HG02678 (cell line): ENCODE results near the gene TSPAN13.

Experiments used
- ATAC-seq: cut with Tn5 transposase; IDR thresholded peaks from one replicate; pipeline ENCODE4 v1.9.1; 2021; ENCODE audit warnings: mild to moderate bottlenecking, moderate library complexity; ENCODE audit not compliant: unreplicated experiment

Gene TSPAN13

DNA sequence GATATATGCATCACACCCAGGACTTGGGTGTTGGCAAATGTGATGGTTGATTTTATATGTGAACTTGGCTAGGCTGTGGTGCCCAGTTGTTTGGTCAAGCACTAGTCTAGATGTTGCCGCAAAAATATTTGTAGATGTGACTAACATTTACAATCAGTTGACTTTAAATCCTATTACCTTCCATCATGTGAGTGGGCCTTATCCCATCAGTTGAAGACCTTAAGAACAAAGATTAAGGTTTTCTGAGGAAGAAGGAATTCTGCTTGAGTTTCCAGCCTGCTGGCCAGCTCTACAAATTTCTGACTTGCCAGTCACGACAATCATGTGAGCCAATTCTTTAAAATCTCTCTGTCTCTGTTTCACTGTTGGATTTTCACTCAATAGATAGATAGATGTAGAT, 20.3 kb downstream of the TSPAN13 start:
- ATAC-seq, result no peak

DNA sequence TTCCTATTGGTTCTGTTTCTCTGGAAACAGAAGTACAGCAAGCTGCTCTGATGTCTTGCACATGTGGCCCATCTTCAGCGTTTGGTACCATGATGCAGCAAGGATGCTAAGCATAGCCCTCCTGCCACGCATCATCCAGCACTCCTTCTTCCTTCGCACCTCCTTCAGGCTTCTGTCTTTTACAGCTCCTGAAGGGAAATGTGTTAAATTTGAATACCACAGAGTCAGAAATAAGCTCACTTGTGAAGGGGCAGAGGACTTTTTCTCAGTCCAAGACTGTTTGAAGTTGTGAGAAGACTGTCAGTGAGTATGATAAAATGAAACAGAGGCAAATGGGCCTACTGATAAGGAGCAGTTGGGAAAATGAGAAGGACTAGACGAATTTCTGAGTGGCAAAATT, 20.7 kb downstream of the TSPAN13 start:
- no peak for ATAC-seq

DNA sequence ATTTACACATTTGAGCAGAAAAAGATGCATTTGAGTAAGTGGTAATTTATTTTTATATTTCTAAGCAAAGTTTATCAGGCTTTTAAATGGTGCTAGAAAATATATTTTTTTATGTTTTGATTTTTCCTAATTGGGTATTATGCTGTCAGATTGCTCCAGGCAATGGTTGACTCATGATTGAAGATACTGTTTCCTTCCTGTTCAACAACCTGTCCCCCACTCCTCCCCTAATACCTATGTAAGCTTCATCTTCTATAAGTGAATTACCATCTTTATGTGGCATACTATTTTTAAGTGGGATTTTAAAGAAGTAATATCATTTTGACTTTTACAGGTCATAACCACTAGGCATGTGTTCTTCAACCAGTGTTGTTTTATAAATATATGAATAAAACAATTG, 21.4 kb downstream of the TSPAN13 start:
- ATAC-seq, result no peak

DNA sequence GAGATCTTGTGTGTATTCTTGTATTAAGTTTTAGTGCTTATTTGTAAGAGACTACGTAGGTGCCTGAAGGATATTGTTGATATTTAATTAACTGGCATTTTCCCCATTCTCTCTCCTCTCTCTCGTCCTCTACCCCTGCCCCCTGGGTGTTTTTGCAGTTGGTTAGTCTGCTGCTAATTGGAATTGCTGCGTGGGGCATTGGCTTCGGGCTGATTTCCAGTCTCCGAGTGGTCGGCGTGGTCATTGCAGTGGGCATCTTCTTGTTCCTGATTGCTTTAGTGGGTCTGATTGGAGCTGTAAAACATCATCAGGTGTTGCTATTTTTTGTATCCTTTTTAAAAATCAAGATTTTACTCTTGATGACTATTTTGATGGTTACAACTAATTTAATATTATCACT, 22.5 kb downstream of the TSPAN13 start:
- ATAC-seq, result no peak

DNA sequence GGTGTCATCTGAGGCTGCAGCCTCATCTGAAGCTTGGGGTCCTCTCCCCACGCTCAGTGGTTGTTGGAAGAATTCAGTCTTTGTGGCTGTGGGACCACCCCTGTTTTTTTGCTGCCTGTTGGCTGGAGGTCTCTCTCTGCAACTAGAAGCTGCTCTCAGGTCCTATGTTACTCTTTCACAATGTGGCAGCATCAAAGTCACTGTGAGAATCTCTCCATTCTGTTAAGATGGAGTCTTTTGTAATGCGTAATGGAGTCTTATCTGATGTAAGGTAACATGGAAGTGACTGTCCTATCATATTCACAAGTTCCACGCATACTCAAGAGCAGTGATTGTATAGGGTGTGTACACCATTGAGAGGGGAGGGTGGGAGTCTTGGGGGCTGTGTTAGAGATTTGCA, 24.9 kb downstream of the TSPAN13 start:
- no peak for ATAC-seq

DNA sequence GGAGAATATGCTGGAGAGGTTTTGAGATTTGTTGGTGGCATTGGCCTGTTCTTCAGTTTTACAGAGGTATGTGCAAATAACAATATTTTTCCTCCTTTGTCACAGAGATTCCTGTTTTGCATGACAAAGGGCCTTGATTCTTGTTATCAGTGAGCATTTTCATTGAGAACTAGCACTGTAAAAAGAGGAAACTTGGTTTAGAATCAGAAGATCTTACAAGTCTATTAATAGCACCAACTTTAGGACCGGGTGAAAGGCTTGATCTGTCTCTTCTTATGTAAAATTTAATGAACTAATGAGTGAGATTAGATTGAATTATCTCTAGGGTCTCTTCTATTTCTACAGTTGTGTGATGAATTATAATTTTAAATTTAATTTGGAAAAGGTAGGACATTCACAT, 25.5 kb downstream of the TSPAN13 start:
- no peak for ATAC-seq

DNA sequence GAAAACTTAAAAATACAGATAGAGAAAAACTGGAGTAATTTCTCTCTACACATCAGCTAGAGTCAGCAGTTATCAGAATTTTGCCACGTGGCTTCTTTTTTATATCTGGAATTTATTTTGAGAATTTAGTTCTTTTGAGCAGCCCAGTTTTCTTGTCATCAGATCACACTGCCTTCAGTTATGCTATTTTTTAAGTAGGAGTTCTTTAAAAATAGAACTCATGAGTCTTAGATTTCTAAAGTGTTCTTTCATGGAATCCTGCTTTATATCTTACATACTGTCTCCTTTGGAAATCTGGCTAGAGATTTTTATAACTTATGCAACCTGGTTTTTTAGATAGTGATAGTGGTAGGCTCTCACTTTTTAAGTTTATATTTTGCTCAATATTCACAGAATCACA, 27.0 kb downstream of the TSPAN13 start:
- no peak for ATAC-seq

DNA sequence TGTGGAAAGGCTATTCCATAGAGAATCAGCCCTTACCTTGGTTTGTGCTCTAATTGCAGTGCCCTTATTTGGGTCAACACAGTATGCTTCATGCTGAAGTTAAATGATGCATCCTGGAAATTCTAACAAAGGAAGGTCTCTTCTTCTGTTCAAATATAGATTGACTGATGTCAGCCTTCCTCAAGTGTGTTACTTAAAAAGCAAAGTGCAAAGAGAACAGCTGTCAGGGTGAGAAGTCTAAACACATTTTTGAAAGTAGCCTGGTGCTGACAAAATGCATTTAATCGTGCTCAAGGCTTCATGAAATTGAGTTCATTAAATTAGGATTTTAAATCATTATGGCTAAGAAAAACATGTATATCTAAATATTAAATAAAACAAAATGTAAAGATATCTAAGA, 31.8 kb downstream of the TSPAN13 start:
- ATAC-seq, result no peak

DNA sequence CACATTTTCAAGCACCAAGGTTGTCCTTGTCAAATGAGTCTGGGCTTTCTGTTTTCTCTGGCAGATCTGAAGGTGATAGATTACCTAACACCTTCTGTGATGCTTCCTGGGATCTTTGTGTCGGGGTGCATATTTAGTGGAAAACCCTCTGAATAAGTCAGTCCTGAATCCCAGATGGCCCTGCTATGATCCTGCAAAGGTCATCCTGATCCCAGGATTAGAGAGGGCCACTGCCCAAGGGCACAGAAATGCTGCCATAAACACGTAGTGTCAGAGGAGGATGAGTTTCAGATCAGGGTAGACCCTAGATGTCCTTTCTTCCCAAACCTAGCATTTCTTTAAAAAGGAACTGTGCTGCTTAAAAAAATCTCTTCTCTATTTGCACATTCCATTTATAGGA, 32.3 kb downstream of the TSPAN13 start:
- no peak for ATAC-seq

DNA sequence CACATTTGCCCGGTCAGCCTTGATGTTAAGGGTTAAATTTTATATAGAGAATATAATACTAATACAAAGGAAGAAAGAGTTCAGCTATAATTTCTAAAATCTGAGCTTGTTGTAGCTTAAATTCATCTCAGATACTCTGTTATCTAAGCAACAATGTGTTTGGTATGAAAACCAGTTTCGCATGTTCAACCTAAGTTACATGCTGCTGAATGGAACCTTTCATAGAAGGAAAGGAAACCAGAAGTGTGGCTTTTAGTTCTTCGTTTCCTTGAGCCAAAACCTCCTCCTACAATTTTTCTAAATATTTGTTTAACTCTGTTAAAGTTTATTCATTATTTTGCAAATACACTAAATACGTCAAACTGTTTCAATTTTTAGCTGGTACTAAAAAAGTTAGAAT, 32.7 kb downstream of the TSPAN13 start:
- ATAC-seq, result no peak

DNA sequence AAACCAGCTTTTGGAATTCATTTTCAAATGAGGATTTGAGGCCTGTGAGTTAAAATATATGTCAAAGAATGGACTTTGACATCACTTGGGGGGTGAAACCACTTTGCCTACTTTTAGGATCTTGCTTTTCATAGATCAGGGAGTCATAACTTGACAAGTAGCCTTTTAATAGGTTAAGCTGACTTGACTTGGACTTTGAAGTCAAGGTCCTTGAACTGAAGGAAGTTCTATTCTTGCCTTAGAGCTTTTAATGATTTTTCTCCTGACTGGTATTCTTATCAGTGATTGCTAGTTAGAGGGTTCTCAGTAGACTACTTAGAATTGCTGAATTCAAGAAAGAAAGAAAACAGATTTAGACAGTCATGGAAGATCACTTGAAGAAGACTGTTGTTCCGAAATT, 33.6 kb downstream of the TSPAN13 start:
- ATAC-seq, result no peak

DNA sequence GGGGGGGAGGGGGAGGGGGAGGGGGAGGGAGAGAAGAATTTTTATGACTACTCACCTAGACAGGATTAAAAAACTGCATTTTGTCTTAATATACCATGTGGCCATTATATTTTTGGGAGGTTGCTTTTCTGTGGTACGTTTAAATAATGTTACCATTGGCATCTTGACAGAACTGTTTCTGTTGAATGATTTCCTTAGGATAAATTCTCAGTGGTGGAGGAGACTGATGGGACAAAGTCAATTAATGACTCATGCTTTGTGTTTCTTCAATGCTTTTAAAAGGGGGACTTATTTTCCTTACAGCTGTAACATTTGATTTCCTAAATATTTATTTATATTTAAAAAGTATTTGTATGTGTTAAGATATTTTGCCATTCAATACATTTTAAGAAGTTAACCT, 37.5 kb downstream of the TSPAN13 start:
- no peak for ATAC-seq

DNA sequence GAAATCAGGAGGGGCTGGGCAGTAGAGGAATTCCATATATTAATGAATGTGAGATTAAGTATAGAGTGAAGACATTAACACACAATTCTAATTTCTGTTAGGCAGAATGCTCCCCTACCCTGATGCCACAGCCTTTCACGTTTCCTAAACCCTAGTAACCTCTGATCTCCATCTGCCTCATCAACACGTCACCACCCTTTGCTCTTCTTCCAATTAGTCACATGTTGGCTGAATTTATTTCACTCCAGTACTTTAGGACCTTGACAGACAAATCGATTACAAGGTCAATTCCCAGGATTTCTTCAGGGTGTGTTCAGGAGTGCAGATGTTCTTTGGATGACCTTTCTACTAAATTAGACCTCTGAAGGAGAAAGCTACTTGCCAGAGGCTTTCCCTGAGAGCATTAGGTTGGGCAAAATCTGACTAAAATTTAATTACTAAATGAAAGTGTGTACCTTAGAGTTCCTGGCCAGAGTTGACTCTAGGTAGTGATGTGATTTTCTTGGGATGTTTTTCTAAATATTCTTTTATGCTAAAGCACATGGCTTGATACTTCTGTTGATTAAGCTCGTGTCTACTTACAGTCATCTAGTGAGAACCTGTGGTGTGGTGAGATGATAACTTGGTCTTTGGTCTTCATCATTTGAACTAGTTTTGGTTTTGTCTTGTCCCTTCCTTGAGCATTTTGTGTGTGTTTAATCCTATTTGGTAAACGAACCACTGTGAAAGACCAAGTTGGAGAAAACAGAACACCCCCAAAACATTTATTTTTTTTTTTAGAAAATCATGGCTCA, 38.5 kb downstream of the TSPAN13 start:
- no peak for ATAC-seq

DNA sequence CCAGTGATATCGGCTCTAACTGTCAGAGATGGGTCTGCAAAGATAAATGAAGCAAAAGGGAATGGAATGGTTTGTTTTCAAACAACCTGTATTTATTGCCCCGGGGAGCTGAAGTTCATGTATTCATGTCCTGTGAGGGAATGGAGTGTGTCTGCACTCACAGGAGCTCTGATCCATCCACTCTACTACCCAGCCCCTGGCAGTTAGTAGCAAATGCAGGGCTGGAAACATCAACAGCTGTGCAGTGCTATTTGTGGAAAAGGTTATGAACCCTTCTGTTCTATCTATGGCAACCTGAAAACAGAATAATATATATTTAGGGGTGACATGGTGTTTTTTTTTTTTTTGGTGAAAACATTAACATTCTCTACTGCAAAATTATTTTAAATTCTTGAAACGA, 41.4 kb downstream of the TSPAN13 start:
- ATAC-seq, result no peak

DNA sequence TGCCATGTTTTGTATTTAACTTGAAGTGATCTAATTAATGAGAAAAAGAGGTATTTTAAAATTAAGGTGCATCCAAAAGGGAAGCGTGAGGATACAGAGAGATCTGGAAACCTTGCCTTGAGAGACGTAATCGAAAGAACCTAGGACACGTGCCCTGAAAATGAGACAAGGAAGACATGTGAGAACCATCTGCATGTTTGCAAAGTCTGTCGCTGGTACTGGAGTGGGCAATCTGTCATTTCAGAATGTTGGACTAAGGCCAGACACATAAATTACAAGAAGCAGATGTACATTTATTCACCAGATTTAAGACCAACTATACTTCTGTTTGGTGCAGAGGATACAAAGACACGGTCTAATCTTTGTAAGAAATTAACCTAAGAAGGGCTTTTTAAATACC, 42.1 kb downstream of the TSPAN13 start:
- ATAC-seq, result no peak

DNA sequence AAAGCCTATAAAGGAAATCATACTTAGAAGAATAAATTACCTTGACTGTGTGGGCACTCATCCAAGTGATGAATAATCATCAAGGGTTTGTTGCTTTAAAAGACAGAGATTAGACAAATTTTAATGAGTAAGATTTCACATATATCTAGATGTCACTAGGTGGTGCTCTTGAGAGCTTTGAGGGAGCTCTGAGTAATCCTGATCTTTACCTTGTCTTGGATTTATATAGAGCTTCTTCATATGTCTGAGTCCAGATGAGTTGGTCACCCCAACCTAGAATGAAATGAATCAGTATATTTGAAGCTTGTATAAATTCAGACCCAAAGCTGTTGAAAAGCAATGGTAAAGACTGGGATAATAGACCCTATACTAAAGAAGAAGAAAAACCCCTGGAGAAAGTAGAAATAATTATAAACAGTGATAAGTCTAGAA, 47.6 kb downstream of the TSPAN13 start:
- peak; percentile 75 for ATAC-seq

DNA sequence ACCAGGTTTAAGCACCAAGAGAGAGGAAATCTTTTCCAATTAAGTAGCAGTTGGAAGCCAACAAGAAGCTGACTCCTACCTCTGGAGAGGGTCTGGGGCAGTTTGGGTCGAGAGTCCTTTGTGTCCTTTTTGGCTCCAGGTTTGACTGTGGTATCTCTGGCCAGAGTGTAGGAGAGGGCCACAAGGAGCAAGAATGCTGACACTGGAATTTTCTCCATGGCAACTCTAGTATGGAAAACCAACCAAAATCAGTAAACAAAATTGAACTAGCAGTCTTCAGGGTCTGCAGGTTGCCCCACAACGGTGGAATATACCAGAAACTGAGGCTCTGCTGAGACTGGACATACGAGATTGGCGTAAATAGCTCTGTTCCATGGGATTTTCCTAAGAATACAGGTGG, 48.0 kb downstream of the TSPAN13 start:
- no peak for ATAC-seq

DNA sequence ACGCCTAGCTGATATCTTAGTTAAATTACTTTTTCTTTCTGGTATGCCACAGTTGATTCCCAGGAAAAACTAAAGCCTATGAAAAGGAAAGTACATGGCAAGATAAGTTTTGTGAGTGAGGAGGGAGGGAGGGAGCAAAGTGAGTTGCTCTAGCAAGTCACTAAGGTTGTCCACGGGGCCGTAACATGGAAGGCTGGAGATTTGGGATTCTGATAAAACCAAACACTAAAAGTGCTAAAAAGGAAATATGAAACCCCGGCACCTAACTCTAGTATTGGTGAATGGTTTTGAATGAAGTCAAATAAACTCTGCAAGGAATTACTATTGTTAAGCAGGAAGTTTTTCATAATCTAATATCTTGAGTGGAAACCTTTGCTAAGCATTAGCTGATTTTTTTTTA, 49.6 kb downstream of the TSPAN13 start:
- ATAC-seq, result no peak

DNA sequence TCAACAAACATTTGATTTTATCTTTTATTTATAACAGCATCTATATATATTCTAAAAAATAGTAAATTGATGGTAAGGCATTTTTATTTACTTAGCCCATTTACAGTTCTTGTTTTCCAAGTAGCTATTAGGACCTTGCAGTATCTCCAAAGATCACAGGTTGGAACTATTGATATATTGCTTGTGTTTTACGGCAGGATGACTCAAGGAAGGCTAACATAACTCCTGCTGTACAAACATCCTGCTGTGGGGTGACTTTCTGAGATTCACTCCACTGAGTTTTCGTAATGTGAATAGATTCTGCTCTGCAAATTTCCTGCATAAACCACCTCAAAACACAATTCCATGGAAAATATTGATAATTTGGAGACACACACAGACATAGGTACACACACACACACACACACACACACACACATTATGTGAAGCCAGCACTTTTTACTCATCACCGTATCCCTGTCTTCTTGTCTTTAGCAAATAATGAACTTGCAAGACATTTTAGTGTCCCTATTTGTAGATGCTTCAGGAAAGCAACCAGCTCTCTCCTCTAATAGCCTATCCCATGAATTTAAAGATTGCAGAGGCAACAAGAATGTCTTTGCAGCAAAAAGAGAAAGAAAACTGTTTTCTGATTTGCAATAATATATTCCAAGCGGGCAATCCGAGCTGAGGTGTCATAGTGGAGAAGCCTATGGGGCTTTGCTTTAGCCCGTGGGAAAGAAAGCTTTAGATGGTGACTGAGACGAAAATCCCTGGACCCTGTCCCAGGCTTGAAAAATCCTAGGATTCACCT, 50.5 kb downstream of the TSPAN13 start:
- ATAC-seq, result no peak

DNA sequence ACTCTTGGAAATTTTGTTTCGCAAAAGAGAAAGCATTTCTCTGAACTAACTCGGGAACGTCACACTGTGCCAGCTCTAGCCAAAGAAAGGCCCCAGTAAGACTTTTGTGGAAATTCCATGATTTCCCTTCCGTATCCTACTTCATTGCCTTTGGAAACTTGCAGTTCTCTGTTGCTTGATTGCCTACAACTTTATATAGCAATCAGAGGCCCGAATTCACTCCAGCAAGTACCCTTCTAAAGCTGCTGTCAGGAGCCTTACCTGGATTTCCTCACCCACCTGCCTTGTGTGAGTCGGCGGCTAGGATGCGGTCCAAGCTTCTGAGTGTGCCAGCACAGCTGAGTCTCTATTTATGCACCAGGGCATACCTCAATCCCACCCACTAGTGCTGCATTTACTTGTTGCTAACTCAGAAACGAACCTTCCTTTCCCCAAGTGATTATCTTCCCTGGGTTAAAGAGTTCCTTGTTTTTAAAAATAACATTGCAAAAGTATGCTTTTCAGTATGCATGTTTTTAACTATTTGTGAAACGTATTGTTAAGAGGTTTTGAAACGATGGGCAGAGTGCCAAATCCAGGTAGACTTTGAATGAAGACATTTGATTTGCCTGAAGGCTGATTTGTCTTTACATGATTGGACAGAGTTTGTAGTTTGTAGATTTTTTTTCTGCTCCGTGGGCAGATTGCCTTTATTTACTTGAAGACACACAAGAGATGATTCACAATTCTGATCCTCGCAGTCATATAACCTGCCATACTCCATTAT, 51.3 kb downstream of the TSPAN13 start, which contains the start of gene AGR2:
TSS of gene AGR2 (minus strand) at position 326 of the 766 bp plus-strand sequence. CDS start 3,203 bp downstream, outside the sequence.
- no peak for ATAC-seq

DNA sequence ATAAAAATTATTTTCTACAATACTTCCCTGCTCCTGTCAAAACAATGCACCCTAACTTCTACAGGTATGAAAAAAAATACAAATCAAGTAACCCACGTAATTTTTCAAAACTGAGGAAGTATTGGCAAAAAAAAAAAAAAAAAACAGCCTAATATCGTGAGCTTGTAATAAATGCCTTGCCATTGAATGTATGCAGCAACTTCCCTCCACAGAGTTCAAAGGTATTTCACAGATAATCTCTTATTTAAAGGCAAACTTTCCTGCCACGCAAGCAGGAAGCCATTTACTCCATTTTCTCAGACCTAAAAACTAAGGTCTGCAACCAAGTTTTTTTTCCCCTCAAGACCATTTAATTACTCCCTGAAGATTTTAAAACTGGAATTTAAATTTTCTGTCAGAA, 51.9 kb downstream of the TSPAN13 start:
- ATAC-seq, result no peak

DNA sequence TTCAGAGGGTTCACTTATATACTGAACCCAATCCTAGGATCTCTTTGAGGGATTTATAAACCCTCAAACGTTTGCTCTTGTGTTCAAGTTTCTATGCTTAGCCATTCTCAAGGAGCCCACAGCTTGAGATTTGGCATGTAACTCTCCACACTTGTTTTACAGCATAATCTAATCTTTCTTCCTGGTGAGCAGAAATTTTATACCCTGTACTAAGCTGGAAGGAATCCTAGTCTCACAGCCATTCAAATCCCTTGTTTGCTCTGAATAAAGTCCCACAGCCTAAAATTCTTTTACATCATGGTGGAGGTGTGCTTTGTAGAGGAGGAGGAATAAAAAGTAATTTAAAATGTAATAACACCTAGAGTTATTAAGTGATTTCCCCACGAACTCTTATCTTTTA, 56.6 kb downstream of the TSPAN13 start:
- no peak for ATAC-seq
